NCI-H226 (cell line): ENCODE results near the gene APBB1IP.
A peak's percentile ranks its signal among the peaks of the same experiment; 100 is the strongest.
"Not testable (repeated sequence)": the region's sequence is repeated elsewhere in the genome, so short reads cannot be mapped to it uniquely, and the experiment has no call there.

Experiments used
- DNase-seq: peaks from one replicate; pipeline ENCODE4 v3.0.0-alpha.2; 2015

The APBB1IP gene

GRCh38 chr10:26437637-26438461 is at the start of gene APBB1IP:
TSS of gene APBB1IP (plus strand) at chr10:26438341. CDS start at chr10:26492327, 53,986 bp downstream.
- no peak for DNase-seq

- DNase-seq = no peak
Observed at GRCh38 chr10:26389533-26389932, 48.6 kb upstream of the APBB1IP start.

GRCh38 chr10:26391701-26392695 is 46.1 kb upstream of the APBB1IP start:
- no peak for DNase-seq

- not testable (repeated sequence) for DNase-seq
Observed at GRCh38 chr10:26398353-26398752, 39.8 kb upstream of the APBB1IP start.

- DNase-seq = peak; percentile 88
Observed at GRCh38 chr10:26407406-26407969, 30.7 kb upstream of the APBB1IP start.

GRCh38 chr10:26408858-26409494 is 29.2 kb upstream of the APBB1IP start:
- no peak for DNase-seq

GRCh38 chr10:26410356-26410755 is 27.8 kb upstream of the APBB1IP start:
- DNase-seq = no peak

- DNase-seq = no peak
Observed at GRCh38 chr10:26412932-26413331, 25.2 kb upstream of the APBB1IP start.

- no peak for DNase-seq
Observed at GRCh38 chr10:26413375-26413774, 24.8 kb upstream of the APBB1IP start.

GRCh38 chr10:26417136-26417535 is 21.0 kb upstream of the APBB1IP start:
- DNase-seq = no peak

GRCh38 chr10:26422977-26423376 is 15.2 kb upstream of the APBB1IP start:
- no peak for DNase-seq

GRCh38 chr10:26423722-26424121 is 14.4 kb upstream of the APBB1IP start:
- no peak for DNase-seq

GRCh38 chr10:26430641-26431163 is 7.4 kb upstream of the APBB1IP start:
- DNase-seq = no peak

GRCh38 chr10:26432938-26433337 is 5.2 kb upstream of the APBB1IP start:
- DNase-seq = no peak

GRCh38 chr10:26435852-26436251 is 2.3 kb upstream of the APBB1IP start:
- DNase-seq = no peak

- DNase-seq = no peak
Observed at GRCh38 chr10:26436848-26437247, 1.3 kb upstream of the APBB1IP start.

GRCh38 chr10:26438534-26439341 is 597 bp downstream of the APBB1IP start:
- DNase-seq = no peak

GRCh38 chr10:26439406-26440087 is 1.4 kb downstream of the APBB1IP start:
- no peak for DNase-seq

- DNase-seq = no peak
Observed at GRCh38 chr10:26440088-26440470, 1.9 kb downstream of the APBB1IP start.

- no peak for DNase-seq
Observed at GRCh38 chr10:26441491-26442214, 3.5 kb downstream of the APBB1IP start.
